ENCODE data around the gene RNASEH2B.
A peak's percentile ranks its signal among the peaks of the same experiment; 100 is the strongest.

Gene RNASEH2B, protein sequence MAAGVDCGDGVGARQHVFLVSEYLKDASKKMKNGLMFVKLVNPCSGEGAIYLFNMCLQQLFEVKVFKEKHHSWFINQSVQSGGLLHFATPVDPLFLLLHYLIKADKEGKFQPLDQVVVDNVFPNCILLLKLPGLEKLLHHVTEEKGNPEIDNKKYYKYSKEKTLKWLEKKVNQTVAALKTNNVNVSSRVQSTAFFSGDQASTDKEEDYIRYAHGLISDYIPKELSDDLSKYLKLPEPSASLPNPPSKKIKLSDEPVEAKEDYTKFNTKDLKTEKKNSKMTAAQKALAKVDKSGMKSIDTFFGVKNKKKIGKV

DNA sequence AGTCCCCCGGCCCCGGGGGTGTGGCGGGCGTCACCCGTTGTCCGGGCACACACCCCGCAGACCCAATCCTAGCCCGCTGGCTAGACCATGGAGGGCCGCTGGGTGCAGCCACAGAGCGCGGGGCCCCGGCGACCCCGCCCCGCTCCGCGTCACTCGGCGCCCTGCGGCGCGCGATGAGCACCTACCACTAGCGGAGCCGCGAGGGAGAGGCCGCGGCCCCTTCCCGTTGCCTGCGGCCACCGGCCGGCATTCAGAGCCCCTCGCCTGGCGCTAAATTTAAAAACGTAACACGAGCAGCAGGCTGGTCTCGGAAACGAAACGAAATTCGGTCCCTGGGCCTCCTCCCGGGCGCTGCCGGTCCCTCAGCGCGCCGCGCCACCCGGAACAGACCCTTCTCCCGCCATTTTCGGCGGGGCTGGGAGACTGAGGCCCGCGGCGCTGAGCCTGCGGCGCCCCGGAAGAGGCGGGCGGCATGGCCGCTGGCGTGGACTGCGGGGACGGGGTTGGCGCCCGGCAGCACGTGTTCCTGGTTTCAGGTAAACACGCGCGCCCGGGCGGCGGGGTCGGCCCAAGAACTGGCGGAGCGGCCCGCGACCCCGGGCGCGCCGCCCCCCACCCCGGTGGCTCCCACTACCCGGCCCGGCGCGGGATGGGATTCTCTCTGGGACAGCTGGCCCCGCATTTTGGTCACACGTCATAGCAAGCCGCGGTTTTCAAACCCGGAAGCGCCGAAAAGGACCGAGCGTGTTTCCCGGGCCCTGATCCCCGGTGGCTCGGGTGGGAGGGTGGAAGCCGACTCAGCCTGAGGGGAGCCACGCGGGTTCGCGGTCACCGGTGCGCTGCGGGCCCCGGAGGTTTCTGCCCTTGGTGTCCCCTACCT lies at the start of gene RNASEH2B:
Gene RNASEH2B, plus strand, starts transcription at position 187 of the 880 bp plus-strand sequence. Its CDS starts 286 bp downstream, at position 473.
- DNase-seq (ENCODE audit: low spot score): peak; percentile 74

DNA sequence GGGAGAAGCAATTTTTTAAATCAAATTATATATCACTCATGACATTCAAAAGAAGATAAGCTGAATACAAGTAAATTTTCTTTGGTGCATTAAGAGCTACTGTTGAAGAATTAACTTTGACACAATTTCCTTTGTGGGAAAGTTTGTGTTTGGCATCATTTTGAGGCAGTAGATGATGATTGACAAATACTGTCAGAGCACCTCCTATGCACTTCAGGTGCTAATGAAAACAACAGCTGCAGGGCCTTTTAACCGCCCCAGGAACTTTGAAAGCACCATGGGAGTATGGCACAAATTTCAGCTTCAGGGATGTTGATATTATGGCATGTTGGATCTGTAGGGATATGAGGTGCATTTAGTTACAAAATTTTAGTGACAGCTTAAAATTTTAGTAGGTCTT lies 45.1 kb upstream of the RNASEH2B start:
- no peak for DNase-seq (ENCODE audit: low spot score)

DNA sequence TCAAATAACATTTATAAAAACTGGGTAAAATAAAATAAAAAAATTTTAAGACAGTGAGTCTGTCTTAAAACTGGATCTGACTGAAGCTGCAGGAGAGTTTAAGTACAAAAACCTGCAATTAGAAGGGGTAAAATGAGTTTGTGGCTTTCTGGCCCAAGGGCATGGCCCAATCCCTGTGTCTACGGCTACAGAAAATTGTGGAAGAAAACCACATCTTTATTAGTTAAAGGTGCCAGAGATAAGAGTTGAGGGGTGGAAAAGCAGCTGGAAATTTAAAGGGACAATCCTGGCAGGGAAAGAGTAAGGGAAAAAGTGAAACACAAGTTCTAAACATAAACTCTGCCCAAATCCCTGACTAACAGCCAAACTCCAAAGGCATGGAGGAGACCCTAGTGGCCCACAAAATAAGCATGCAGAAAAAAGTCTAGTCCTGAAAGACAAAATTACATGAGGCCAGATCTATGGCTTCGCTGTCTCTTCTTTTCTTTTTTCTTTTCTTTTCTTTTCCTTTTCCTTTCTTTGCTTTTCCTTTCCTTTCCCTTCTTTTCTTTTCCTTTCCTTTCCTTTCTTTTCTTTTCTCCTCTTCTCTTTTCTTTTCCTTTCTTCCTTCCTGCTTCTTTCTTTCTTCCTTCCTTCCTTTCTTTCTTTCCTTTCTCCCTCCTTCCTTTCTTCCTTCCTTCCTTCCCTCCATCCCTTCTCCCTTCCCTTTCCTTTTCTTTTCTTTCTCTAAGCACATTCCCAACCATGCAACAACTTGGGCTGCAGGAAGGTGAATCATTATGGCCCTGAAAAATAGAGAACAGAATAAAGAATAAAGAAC lies 42.6 kb upstream of the RNASEH2B start:
- DNase-seq (ENCODE audit: low spot score): no peak

DNA sequence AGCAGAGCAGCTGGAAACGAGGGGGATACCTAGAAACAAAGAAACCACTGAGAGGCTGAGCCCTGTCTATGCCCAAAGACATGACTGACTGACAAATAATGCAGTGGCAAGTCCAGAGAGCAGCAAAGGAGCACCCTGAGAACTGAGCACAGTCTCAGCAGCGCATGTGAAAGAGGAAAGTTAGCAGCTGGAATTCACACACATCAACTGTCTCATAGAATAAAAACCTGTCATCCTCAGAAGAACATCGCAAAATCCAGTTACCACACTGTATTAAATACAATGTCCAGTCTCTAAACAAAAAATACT lies 42.0 kb upstream of the RNASEH2B start:
- DNase-seq (ENCODE audit: low spot score): no peak

DNA sequence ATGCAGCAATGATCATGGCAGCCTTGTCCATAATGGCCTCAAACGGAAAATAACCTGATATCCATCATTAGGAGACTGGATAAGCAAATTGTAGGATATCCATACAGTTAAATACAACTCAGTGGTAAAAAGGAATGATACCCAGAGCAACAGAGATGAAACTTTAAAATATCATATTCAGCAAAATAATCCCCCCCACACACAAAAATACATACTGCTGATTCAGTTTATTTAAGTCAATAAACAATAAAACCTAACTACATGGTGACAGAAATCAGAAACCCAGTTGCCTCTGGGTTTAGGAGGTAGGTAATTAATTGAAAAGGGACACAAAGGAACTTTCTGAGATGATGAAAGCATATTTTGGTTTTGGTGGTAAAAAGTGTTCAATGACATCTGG lies 38.2 kb upstream of the RNASEH2B start:
- DNase-seq (ENCODE audit: low spot score): no peak

- DNase-seq (ENCODE audit: low spot score): no peak
Measured at GRCh38 chr13:50873467-50873866, 36.1 kb upstream of the RNASEH2B start.

GRCh38 chr13:50873991-50874390 lies 35.6 kb upstream of the RNASEH2B start:
- no peak for DNase-seq (ENCODE audit: low spot score)

DNA sequence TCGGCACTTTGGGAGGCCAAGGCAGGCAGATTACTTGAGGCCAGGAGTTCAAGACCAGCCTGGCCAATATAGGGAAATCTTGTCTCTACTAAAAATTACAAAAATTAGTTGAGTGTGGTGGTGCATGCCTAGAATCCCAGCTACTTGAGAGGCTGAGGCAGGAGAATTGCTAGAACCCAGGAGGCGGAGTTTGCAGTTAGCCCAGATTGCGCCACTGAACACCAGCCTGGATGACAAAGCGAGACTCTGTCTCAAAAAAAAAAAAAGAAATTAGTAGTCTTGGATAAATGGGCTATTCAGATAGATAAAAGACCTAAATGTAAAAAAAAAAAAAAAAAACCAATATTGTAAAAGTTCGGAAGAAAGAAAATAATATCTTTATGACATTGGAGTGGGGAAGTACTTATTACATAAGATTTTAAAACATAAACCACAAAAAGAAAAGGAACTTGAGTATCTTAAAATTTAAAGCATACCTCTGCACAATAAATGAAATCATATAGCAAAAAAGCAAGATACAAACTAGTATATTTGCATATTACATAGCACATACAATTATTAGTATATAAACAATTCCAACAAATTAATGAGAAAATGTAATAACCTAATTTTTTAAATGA lies 26.7 kb upstream of the RNASEH2B start:
- DNase-seq (ENCODE audit: low spot score): no peak

DNA sequence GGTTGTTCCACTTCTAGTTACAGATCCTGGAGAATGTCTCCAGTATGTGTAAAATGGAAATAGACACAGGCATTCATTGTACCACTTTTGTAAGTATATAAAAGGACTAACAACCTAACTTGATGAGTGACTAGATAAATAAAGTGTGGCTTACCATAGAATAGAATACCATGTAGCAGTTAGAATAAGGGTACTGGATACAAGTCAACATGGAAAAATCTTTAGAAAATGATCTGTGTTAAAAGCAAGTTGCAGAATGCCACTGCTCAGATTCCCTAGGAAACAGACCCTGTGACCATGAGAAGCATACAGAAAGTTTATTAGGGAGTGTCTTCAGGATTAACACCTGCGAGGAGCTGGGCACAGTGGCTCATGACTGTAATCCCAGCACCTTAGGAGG lies 25.9 kb upstream of the RNASEH2B start:
- DNase-seq (ENCODE audit: low spot score): no peak

DNA sequence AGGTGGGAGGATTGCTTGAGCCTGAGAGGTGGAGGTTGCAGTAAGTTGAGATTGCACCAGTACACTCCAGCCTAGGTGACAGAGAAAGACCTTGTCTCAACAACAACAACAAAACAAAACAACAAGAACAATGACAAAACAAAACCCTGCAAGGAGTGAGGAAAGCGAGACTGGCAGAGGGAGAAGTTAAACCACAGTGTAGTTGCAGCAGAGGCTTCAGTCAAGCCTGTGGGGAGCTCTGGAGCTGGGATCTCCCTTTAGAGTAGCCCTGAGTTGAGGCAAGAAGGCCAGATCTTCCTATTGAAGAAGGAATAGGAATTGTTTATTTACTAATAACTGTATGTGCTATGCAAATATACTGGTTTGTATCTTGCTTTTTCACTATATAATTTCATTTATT lies 25.3 kb upstream of the RNASEH2B start:
- DNase-seq (ENCODE audit: low spot score): no peak

- no peak for DNase-seq (ENCODE audit: low spot score)
Measured at GRCh38 chr13:50887151-50887550, 22.4 kb upstream of the RNASEH2B start.

DNA sequence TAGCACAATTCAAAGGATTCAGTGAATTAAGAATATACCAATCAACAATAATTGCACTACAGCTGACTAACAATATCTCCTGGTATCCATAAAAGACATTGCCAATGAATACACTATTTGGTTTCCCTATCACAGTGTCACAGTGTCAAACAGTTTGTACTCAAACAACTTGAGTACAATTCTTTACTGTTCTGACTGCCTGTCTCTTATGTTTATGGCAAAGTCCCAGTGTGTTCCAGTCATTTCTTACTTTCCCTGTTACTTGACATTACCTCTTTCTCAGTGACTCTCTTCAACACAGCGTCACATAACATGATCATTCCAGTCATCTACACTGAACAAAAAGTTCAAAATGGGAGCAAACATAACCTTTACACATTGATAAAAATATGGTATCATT lies 21.2 kb upstream of the RNASEH2B start:
- DNase-seq (ENCODE audit: low spot score): no peak

GRCh38 chr13:50889317-50889716 lies 20.3 kb upstream of the RNASEH2B start:
- no peak for DNase-seq (ENCODE audit: low spot score)

DNA sequence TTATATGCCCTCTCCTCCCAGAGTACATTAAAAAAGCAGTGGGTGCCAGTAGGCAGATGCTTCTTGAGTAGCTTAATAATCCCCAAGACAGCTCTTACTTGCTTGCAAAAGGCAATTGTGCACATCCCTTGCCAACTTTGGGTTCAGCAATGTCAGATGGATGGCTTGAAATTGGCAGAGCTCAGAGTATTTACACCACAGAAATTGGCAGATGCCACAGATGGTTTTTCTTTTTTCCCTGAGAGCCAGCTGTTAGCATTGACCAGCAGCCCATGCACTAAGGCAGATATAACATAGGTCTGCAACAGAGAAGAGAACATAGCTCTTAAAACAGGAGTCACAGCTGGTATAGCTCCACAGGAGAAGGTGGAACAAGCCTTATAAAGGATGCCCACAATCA lies 18.4 kb upstream of the RNASEH2B start:
- no peak for DNase-seq (ENCODE audit: low spot score)

DNA sequence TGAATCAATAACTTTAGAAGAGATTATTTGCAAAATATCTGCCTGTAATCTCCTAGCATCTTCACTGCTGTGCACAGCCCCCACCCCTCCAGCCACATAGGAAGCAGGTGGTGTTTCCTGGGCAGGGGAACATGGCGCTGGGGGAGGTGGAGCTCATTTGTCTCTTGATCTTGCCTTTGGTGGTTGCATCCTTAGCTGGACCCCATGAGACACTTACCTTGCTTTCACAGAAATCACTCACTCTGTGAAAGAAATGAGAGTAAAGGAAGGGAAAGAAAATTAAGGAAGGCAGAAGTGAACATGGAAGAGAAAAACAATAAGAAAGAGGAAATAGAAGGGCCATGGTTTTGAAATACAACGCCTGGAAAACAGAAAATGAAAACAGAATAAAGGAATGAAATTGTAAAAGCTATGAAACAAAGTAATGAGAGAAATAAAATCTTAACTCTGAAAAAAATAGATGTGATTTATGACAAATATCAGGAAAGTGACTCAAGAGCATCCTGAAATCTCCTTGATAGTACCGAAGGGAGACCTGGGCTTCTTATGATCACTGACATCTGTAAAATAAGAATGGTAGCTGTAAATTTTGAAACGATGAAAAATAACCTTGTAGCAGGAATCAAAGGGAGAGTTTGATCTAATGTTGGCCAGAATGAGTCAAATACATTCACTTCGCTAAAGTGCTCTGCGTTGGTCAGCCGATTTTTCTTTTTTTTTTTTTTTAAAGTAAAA lies 17.2 kb upstream of the RNASEH2B start:
- no peak for DNase-seq (ENCODE audit: low spot score)

- no peak for DNase-seq (ENCODE audit: low spot score)
Measured at GRCh38 chr13:50893211-50893852, 16.3 kb upstream of the RNASEH2B start.

DNA sequence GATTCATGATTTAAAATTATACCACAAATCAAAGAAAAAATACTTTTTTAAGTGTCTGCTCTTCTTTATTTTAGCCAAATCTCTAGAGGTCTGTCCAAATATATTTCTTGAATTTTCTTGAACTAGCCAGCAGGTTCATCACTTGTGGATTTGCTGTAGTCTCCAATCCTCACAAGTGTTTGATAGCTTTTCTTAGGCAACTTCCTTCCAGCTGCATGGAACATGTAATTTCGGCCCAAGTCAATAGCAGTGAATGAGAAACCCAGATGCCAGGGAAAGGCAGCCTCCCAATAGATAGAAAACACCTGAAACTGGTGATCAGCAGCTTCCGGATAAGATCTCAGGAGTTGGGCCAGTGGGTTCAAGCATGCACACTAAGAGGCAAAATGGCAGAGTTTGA lies 15.6 kb upstream of the RNASEH2B start:
- no peak for DNase-seq (ENCODE audit: low spot score)

DNA sequence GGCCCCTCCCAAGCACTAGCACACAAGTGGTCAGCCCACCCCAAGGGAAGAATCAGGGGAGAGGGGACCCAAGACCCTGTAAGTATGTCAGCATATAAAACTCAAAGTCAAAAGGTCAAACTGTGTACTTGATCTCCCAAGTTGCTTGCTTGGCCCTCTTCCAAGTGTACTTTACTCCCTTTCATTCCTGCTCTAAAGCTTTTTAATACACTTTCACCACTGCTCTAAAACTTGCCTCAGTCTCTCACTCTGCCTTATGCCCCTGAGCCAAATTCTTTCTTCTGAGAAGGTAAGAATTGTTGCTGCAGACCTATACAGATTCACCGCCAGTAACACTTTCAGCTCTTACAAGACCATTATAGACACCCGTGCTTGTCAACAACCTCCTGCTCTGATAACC lies 15.1 kb upstream of the RNASEH2B start:
- no peak for DNase-seq (ENCODE audit: low spot score)

- DNase-seq (ENCODE audit: low spot score): no peak
Measured at GRCh38 chr13:50898338-50898737, 11.3 kb upstream of the RNASEH2B start.

DNA sequence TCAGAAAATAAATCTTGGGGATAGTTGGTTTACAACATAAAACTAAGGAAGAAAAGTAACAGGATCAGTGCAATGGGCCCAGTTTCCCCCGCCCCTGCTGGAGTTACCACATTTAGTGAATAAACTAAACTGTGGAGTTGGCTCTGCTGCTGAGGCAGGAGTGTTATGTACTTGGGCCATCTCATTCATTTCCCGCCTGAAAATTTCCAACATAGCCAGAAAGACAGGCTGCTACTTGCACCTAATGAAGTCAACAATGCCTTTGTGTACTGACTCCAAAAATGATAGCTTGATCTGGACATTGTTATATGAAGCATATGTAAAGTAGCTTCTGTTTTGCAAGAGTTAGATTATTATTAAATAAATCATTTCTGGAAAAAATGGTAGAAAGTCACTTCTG lies 7.9 kb upstream of the RNASEH2B start:
- DNase-seq (ENCODE audit: low spot score): no peak

GRCh38 chr13:50905256-50905655 lies 4.3 kb upstream of the RNASEH2B start:
- no peak for DNase-seq (ENCODE audit: low spot score)

Data from SW480 (cell line).